GM18507 (cell line): ENCODE data around the gene DLGAP4.

Experiments
- DNase-seq: peaks from one replicate; pipeline ENCODE4 v3.0.0; 2011; ENCODE audit warnings: low read depth; ENCODE audit not compliant: insufficient read length; ENCODE audit errors: extremely low spot score
- FAIRE-seq: peaks from 2 replicates; lab custom pipeline; 2011; peaks lifted over from hg19 to GRCh38; lab: Jason Lieb, UNC

Gene DLGAP4

DNA sequence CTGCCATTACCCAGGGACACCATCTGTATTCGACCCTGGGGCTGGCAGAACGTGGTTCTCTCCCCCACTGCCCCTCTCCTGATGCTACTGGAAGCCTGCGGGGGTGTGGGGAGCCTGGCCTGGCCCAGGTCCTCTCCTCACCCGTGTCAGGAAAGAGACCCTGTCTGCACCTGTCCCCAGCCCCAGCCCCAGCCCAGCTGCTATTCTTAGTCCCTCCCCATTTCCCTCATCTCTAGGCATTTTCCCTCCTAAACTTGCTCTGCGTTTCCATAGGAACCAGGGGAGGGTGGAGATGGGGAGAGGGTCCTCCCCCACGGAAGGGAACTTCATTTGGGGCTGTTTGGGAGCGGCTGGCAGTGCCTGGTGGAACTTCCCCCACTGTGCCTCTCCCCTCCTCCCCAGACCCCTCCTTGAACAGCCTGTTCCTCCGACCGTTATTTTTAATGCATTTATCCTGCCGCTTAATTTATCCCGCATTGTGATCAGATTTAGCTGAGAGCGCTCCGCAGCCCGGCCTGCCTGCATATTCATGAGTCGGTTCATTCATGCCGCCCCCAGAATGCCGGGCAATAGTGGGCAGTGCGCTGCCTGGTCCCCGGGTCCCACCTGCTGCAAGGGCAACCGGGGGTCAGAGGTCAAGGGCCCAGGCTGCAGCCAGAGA, 31.8 kb upstream of the DLGAP4 start:
- no peak for DNase-seq
- FAIRE-seq: no peak

DNA sequence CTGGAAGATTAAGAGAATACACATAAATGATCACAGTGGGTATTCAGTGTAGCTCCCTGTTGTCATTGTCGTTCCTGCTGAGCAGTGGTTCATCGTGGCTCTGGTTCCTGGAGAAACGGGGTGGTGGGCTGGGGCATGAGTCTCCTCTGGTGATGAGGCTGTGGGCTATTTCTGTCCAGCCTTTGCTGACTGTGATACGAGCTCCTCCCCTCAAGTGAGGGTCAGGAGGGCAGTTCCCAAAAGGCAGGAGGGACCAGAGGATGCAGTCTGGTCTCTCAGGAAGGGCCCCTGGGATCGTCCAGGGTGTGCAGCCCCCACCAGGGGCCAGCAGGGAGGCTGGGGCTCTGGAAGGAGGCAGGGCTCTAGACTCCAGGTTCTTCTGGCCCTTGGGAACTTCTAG, 31.1 kb upstream of the DLGAP4 start:
- no peak for FAIRE-seq
- no peak for DNase-seq

DNA sequence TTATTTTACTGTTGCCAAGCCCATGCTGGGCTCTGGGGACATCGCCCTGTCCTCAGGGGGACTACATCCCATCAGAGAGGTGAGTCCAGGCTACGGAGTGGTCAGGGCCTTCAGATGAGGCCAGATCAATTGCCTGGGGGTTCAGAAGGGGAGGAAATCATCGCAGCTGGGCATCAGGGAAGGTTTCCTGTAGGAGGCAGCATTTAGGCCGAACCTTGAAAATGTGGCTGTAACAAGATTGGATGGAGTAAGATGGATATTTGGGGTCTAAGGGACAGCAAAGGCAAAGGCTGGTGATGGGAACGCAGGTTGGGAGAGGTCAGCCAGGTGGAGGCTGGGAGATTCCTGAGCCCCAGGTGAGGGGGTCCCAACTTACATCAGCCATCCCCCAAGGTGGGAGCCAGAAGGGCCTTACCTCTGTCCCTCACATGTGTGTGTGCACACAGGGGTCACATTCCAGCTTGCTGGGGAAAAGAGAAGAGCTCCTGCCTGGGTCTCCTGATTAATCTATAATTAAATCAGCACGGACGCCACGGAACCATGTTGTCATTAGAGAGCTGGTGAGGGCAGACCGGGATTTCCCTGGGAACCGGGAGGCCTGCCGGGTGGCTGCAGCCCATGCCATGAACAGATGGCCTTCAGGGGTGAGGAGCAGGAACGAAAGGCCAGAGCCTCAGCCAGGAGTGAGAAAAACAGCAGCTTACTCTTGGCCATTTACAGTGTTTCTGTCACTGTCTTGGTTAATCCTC, 30.5 kb upstream of the DLGAP4 start:
- FAIRE-seq (no peak), DNase-seq (no peak)

DNA sequence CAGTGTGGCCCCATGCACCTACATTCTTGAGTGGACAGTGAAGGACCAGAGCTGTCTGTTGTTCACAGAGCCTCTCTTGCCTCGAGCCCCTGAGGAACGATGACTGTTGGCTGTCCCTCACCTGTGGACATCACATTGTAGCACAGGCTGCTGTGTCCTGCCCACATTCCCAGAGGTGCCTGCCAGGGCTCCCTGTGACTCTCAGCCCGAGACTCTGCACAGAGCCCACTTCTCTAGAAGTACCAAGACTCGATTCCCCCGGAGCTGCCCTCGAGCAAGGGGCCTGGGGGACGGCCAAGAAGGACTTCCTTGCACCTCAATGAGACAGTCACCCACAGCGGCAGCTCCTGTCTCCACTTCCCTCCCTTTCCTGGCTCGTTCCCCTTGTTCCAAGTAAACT, 28.6 kb upstream of the DLGAP4 start:
- DNase-seq: no peak

DNA sequence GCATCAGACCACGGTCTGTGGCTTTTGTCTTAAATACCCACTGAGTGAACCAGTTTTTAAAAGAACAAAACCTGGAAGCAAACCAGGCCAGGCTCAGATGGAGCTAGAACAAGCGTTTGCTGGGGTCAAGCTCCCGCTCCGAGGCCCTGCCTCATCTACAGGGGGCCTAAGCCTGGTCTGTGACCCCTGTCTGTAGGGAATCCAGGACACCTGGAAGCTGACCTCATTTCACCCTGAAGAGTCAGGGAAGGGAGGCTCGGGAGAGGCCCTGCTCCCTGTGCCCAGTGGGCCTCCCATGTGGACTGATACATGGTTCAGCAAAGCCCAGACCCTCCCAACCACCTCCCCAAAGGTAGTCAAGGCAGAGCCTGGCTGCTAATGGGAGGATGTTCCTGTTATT, 26.8 kb upstream of the DLGAP4 start:
- no peak for FAIRE-seq
- no peak for DNase-seq

More for the DNA sequence above, 28.6 kb upstream of the DLGAP4 start:
- FAIRE-seq: no peak

DNA sequence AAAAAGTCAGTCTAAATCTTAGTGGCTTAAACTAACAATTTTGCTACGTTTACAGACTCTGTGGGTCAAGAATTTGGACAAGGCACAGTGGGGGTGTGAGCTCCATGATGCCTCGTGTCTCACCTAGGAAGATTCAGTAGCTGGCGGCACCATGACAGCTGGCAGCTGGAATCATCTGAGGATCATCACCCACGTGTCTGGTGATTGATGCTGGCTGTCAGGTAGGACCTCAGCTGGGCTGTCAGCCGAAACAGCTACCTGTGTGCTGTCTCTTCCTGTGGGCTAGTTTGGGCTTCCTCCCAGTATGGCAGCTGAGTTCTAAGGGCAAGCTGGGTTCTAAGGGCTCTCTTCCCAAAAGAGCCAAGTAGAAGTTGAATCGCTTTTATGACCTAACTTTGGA, 26.4 kb upstream of the DLGAP4 start:
- FAIRE-seq (no peak), DNase-seq (no peak)

DNA sequence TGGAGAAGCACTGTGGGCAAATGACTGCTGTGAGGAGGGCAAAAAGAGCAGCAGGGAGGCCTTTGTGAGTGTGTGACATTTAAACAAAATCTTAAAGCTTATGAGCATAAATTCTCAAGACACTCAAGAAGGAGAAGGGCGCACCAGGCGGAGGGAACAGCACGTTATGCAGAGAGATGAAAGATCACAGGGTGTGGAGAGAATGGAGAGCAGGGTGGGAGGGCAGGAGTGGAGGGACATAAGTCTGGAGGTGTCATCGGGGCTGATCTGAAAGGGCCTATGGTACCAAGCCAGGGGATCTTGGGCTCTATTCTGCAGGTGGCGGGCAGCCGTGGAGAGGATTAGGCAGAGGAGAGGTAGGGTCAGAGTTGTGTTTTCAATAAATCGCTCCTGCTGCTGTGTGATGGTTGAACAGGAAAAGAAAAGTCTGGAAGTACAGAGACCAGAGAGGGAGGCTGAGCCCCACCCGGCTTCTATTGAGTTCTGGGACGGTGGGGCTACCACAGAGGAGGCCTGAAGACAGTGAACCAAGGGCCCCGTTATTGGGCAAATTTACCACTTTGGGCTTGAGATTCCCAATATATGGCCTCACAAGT, 24.3 kb upstream of the DLGAP4 start:
- FAIRE-seq (no peak), DNase-seq (no peak)

DNA sequence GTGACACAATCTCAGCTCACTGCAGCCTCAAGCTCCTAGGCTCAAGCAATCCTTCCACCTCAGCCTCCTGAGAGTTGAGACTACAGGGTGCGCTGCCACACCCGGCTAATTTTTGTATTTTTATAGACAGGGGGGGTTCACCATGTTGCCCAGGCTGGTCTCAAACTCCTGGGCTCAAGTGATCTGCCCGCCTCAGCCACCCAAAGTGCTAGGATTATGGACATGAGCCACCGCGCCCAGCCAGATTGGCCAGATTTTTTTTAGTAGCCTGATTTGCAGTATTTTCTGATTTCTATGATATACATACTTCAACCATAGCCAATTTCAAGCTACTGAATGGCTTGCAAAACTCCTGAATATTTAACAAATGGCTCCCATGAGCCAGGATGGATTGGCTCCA, 21.4 kb upstream of the DLGAP4 start:
- FAIRE-seq (no peak), DNase-seq (no peak)

DNA sequence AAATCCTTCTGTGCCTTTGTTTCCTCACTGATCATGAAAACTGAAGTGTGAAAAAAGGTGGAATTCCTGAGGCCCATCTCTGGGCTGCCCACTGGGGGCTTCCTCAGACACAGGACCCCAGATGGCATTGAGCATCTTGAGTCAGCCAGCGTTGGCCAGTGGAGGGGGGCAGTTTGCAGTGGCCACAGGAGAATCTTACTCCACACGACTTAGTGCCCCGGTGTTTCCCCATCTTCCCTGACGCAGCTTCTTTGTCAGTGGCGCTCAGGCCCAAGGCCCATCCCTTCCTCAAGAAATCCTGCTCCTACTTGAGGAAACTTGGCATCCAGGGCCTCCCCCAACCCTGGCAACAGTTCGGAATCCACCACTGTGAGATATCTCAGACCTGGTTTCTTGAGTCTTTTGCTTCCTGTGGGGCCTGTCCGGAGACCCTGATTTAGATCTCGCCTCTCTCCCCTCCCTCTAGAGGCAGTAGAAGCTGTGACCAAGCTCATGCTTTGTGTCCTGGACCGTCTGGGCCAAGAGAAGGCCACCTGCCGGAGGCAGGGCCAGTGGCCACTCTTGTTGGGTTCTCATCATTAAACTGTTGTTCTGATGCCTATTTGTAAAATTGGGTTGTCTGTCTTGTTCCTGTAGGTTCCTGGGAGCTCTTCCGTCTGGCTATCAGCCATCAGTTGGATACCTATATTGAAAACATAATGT, 20.2 kb upstream of the DLGAP4 start:
- no peak for FAIRE-seq
- no peak for DNase-seq

DNA sequence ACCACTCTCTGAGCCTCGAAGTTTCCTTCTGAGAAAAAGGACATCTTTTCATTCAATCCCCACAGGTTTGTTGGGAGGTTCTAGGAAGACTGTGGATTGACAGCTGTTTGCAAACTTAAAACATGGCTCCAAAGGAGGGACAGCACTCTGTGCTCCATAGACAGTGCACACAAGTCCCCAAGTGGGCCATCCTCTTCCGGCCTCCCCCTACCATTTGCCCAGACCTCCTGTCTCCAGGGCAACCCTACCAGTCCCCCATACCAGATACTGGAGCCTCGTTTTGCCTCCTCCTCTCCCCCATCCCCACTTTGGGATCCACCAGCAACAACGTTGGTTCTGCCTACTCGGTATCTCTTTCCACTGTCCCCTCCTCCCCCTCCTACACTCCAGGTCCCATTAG, 8.5 kb upstream of the DLGAP4 start:
- FAIRE-seq: no peak
- no peak for DNase-seq

DNA sequence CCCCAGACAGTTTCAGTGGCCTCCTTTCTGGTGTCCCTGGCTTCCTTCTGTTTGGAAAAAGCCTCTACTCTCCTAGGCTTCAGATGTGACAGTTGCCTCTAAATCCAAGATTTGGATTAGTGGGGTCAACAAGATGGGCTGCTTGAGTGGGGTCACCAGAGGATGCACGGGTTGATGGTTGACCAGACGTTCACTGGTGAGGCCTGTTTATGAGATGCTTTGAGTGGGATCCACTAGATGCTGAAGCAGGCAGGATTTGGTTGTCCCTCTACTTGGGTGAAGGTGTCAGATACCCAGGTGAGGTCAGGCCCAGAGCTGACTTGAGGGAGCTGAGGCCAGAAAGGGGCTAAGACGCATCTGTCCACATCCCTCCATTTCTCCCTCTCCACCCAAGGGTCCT, 8.1 kb upstream of the DLGAP4 start:
- no peak for DNase-seq
- no peak for FAIRE-seq

DNA sequence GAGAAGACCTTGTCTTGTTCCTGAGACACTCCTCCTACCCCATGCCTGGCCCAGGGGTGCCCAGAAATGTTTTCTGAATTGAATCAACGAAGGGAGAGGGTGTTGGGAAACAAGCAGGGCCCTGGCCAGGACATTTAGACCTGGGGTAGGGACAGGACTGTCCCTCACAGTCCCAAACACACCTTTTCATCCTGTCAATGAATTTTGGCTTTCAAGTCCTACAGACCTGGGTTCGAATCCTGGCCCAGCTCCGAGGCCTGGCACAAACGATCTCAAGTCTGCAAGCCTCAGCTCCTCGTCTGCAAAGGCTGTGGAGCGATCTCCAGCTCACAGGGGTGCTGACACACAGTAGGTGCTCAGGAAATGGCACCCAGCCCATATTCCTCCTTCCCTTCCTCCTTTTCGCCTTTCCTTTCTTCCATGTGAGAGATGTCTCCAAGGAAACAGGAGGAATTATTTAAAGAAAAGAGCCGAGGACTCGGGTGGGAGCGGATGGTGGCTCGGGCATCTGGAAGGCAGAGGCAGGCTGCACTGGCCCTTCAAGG, 7.3 kb upstream of the DLGAP4 start:
- FAIRE-seq (no peak), DNase-seq (no peak)

DNA sequence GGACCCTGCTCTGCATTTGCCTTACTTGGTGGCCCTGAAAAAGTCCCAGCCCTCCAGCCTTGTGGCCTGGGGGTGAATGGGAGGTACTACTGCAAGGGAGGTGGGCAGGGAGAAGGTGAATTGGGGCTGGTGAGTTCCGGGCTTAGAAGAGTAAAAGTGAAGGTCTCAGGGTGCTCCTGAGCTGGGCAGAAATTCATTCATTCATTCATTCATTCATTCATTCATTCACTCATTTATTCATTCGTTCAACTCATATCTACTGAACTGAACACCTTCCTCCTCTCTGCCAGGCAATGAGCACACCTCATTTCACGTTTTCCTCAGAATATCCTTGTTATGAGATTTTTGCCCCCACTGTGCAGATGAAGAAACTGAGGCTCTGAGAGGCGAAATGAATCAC, 6.7 kb upstream of the DLGAP4 start:
- no peak for FAIRE-seq
- DNase-seq: no peak

DNA sequence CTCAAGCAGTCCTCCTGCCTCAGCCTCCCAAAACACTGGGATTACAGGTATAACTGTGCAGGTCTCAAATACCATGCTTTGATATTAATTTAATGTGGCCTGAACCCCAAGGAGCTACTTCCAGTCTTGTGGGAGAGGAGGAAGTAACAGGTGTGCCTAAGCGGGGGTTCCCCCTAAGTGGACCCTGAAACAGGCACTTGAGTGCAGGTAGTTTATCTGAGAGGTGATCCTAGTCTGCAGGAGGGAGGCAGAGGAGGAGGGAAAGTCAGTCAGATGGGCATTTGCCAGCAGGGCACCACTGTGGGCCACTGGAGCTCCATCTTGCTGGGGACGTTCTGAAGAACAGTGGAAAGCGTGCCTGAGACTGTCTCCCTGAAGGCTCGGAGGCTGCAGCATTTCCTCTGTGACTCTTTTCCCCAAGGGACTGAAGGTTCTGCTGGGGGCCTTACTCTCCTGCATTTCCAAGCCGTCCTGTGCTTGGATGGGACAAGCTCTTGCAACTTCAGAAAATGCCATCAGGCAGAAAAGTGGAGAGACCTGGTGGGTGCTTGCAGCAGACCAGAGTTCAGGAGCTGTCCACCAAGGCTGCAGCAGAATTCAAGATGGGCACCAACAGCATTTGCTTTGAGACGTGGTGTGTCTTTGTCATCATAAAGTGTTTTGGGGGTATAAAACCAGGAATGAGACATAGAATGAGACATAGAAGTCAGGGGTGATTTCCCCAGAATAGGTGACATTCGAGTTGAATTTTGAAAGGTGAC, 4.6 kb upstream of the DLGAP4 start:
- FAIRE-seq (no peak), DNase-seq (no peak)

DNA sequence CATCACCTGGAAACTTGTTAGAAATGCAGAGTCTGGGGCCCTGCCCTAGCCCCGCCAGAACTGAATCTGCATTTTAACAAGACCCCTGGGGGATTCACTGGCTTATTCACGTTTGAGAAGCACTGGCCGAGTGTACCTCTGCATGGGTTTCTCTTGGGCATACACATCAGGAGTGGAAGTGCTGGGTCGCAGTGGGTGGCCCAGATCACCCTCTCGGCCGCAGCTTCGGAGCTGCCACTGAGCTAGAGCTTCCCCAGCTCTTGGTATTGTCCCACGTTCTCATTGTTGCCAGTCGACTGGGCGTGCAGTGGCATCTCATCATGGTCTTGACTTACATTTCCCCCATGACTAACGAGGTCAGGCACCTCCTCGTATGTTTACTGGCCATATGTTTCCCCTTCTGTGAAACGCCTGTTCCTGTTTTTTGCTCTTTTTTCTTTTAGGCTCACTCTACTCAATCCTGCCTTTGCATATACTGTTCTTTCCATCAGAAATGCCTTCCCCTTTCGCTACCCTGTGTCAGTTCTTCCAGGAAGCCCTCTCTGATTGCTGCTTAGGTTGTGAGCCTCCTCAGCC, 3.0 kb upstream of the DLGAP4 start:
- DNase-seq (no peak), FAIRE-seq (no peak)

DNA sequence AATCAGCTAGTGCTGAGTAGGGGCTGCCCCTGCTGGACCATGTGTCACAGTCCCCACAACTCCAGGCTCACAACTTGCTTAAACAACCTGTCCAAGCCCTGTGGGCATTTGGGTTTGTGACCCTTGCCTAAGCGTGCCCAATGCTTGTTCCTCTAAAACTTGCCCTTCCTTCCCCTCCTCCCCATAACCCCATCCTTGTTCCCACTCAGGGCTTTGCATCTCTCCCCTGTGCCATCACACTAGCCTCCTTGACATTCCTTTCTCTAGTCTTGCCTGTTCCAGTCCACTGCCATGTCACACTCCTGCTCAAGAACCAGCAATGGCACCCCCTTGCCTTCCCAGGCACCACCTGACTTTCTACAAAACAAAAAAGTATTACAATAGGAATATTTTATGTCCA, 2.3 kb upstream of the DLGAP4 start:
- DNase-seq (no peak), FAIRE-seq (no peak)

DNA sequence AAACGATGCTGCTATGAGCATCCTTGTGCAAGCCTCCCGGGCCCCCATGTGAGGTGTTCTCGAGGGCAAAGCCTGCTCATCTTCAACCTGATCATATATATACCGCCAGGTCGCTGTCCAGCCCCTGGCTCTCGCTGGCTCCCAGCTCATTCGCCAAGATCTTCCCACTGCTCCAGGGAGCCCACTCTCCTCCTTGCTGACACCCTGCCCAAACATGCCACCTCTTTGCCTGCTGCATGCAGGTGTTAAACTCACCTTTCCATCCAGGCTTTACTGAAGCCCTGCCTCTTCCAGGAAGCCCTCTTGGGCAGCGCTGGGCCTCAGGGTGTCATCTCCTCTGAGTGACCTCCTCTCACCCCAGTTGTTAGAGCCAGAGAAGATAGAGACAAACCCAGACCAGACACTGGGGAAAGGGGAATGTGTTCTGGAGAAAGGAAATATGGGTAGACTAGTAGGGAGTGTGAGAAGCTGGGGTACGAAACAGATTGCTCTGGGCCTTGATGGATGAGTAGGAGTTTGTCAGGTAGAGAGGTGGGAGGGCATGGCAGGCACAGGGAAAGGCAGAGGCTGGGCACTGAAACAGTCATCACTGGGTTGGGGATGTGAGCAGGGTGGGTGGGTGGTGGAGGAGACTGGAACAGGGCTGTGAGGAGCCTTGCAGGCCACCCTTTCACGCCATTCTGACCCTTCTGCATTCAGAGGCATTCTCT, 1.2 kb upstream of the DLGAP4 start:
- FAIRE-seq (no peak), DNase-seq (no peak)

DNA sequence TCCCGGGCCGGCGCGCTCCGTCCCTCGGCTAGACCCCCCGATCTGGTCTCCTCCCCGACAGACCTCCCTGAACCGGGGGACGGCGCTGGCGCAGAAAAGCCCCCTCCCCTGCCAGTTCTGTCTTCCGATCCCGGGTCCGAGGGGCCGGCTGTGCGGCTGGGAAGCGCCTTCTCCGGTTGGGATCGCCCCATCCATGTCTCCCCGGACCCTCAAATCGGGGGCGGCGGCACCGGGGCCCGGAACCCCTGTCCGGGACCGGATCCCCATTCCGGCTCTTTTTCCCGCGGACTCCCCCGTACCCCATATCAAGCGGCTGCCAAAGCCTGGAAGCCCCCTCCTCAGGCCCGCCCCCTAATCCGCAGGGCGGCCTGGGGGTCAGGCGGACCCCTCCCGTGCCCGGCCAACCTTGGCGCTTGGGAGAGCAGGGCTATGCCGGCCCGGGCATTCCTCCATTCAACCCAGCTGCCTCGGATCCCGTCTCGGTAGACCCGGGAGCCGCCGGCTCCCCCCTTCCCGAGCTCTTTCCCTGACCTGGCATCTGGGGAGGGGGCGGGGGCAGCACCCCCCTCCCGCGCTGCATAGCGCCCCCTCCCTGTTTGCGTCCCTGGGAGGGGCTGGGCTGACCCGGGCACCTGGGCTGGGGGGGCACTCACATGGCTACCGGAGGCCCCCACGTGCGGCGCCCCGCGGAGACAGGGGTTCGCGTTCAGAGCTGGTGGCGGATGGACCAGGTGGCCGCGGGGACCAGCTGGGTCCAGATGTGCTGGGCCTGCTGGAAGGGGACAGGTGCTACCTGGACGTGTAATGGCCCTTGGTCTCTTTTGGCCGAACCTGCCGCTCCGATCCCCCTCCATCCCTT, 643 bp downstream of the DLGAP4 start:
- no peak for FAIRE-seq
- DNase-seq: no peak
